Measurements from ENCODE around the gene PADI3.

The PADI3 gene

DNA sequence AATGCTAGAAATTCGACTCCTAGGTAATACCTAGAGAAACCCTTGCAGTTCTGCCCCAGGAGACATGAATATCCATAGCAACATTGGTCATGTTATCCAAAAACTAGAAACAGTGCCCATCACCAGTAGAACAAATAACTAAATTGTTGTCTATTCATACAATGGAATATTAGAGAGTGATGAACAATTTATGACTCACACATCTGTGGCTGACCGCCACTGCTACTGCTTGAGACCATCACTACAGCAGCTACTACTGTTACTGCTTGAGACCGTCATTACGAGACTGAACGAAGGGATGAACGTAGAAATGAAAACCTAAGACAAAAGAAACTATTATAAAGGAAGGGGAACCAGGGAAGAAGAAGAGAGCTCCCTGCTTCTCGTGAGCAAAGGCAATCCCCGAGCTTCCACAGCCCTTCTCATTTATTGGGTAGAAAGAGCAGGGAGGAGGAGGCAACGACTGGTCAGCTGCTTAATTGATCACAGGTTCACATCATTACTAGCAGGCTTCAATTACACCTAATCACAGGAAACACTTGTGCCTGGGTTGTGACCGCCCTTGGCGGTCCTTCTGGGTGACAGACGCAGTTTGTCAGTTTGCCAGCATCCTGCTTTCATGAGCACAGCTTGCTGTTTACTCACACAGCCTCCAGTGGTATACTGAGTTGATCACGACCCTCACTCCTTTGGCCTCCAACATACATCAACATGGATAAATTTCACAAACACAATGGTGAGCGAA is 45.0 kb downstream of the PADI3 start:
- TF ChIP-seq SIN3A (IDR thresholded peaks at IDR 0.05; ENCODE audit: borderline replicate concordance, insufficient read depth, low read length) (no peak), REST (IDR thresholded peaks at IDR 0.05; ENCODE audit: insufficient read depth in 1 of 2, low read depth in 2 of 2, low read length in 2 of 2) (no peak), TAF1 (IDR thresholded peaks at IDR 0.05; ENCODE audit: borderline replicate concordance, insufficient read depth, low read length) (no peak), POLR2AphosphoS5 (IDR thresholded peaks at IDR 0.05; ENCODE audit: low read depth, low read length) (no peak), FOXP2 (optimal IDR thresholded peaks at IDR 0.05; ENCODE audit: borderline replicate concordance, extremely low read depth, extremely low read length, insufficient read depth) (no peak)

GRCh38 chr1:17295292-17295691 is 46.4 kb downstream of the PADI3 start:
- TF ChIP-seq POLR2AphosphoS5 (IDR thresholded peaks at IDR 0.05; ENCODE audit: low read depth, low read length) = no peak
- TF ChIP-seq REST (IDR thresholded peaks at IDR 0.05; ENCODE audit: insufficient read depth in 1 of 2, low read depth in 2 of 2, low read length in 2 of 2) = no peak
- TF ChIP-seq SIN3A (IDR thresholded peaks at IDR 0.05; ENCODE audit: borderline replicate concordance, insufficient read depth, low read length) = no peak
- no peak for TF ChIP-seq FOXP2 (optimal IDR thresholded peaks at IDR 0.05; ENCODE audit: borderline replicate concordance, extremely low read depth, extremely low read length, insufficient read depth)
- no peak for TF ChIP-seq TAF1 (IDR thresholded peaks at IDR 0.05; ENCODE audit: borderline replicate concordance, insufficient read depth, low read length)

DNA sequence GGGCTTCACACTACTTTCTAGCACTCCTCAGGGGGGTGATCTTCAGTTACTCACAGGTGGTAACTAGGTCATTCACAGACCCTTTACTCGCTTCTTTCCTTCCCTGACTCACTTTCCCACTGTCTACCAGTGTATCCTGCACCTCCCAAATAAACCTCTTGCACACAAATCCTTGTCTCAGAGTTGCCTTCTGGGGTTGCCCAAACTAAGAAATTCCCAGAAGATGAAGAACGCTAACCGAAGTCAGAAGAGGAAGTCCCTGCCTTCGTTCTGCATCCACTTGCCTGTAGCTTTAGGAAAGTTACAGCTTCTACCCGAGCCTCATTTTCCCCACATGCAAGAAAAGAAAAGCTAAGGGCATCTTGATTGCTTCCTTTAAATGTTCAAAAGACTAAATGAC is 47.2 kb downstream of the PADI3 start:
- TF ChIP-seq POLR2AphosphoS5 (IDR thresholded peaks at IDR 0.05; ENCODE audit: low read depth, low read length) (no peak), REST (IDR thresholded peaks at IDR 0.05; ENCODE audit: insufficient read depth in 1 of 2, low read depth in 2 of 2, low read length in 2 of 2) (no peak), FOXP2 (optimal IDR thresholded peaks at IDR 0.05; ENCODE audit: borderline replicate concordance, extremely low read depth, extremely low read length, insufficient read depth) (no peak), TAF1 (IDR thresholded peaks at IDR 0.05; ENCODE audit: borderline replicate concordance, insufficient read depth, low read length) (no peak), SIN3A (IDR thresholded peaks at IDR 0.05; ENCODE audit: borderline replicate concordance, insufficient read depth, low read length) (no peak)

- TF ChIP-seq TAF1 (IDR thresholded peaks at IDR 0.05; ENCODE audit: borderline replicate concordance, insufficient read depth, low read length) (no peak), SIN3A (IDR thresholded peaks at IDR 0.05; ENCODE audit: borderline replicate concordance, insufficient read depth, low read length) (no peak), POLR2AphosphoS5 (IDR thresholded peaks at IDR 0.05; ENCODE audit: low read depth, low read length) (no peak), FOXP2 (optimal IDR thresholded peaks at IDR 0.05; ENCODE audit: borderline replicate concordance, extremely low read depth, extremely low read length, insufficient read depth) (no peak), REST (IDR thresholded peaks at IDR 0.05; ENCODE audit: insufficient read depth in 1 of 2, low read depth in 2 of 2, low read length in 2 of 2) (no peak)
These were observed 49.1 kb downstream of the PADI3 start for GRCh38 chr1:17297991-17298390.

All from PFSK-1 (cell line).